22Rv1 (cell line): ENCODE data around the gene TLE3.

ENCODE experiments used
- H3K27ac ChIP-seq: fragments of 450-650 bp; 2 replicates; pipeline ENCODE4 v1.5.1; 2017
- ZFX ChIP-seq: fragments of 450-650 bp; IDR thresholded peaks from 2 replicates; pipeline ENCODE4 v1.6.1; 2017; ENCODE audit warnings: antibody characterized with exemption, borderline replicate concordance
- TF ChIP-seq, protein P1 (sequence below): fragments of 450-650 bp; IDR thresholded peaks from 2 replicates; pipeline ENCODE4 v1.5.1; 2017; ENCODE audit warnings: mild to moderate bottlenecking

Gene TLE3

DNA sequence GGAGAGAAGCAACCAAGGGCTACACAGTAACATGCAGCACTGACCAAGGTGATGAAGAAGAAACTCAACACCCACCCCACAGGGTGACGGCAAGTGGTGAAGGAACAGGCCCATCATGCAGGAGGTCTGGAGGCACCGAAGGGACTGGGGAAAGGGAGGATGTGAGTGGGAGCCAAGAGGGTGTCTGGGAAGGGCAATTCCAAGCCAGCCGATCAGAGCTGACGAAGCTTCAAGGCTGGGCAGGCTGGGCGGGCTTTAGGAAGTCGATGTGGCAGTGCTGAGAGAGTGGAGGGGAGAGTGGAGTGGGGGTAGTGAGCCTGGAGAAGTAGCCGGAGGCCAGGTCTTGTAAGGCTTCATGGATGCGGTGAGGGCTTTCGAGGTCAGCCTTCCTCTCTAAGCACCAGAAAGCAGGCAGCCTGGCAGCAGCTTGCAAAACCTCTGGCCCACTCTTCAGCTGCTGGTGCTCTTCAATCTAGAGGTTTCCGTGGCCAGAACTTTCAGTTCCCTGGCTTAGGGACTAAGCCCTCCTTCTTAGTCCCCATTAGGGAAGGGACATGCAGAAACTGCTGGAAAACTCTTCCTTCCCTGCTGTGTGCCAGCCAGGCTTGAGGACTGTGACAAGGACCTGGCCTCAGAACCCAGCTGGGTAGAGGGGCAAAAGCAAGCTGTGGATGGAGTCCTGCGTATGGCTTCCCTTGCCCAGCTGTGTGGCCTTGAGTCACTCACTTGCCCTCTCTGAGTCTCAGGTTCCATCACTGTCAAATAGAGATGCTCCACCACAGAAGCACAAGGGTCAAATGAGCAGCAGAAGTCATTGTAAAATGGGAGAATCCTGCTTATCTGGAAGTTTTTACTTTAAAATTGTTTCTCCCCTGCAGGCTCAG is 72.1 kb downstream of the TLE3 start:
- TF ChIP-seq ZFX, result no peak
- TF ChIP-seq, protein P1, sequence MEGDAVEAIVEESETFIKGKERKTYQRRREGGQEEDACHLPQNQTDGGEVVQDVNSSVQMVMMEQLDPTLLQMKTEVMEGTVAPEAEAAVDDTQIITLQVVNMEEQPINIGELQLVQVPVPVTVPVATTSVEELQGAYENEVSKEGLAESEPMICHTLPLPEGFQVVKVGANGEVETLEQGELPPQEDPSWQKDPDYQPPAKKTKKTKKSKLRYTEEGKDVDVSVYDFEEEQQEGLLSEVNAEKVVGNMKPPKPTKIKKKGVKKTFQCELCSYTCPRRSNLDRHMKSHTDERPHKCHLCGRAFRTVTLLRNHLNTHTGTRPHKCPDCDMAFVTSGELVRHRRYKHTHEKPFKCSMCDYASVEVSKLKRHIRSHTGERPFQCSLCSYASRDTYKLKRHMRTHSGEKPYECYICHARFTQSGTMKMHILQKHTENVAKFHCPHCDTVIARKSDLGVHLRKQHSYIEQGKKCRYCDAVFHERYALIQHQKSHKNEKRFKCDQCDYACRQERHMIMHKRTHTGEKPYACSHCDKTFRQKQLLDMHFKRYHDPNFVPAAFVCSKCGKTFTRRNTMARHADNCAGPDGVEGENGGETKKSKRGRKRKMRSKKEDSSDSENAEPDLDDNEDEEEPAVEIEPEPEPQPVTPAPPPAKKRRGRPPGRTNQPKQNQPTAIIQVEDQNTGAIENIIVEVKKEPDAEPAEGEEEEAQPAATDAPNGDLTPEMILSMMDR, result no peak
- no peak overlapping the region for H3K27ac ChIP-seq

GRCh38 chr15:70024521-70024920 is 73.2 kb downstream of the TLE3 start:
- no peak overlapping the region for H3K27ac ChIP-seq
- no peak for TF ChIP-seq ZFX
- TF ChIP-seq, protein P1, result no peak

GRCh38 chr15:70023769-70024491 is 73.8 kb downstream of the TLE3 start:
- no peak for TF ChIP-seq ZFX
- TF ChIP-seq, protein P1, result no peak

GRCh38 chr15:70023064-70023768 is 74.5 kb downstream of the TLE3 start:
- 0 out of 2 replicates have a peak overlapping the region, but pooled peaks have one; percentile 13 for H3K27ac ChIP-seq

More at GRCh38 chr15:70023769-70024491, 73.8 kb downstream of the TLE3 start:
- 0 out of 2 replicates have a peak overlapping the region, but pooled peaks have one; percentile 13 for H3K27ac ChIP-seq

GRCh38 chr15:70020229-70020628 is 77.5 kb downstream of the TLE3 start:
- no peak overlapping the region for H3K27ac ChIP-seq
- TF ChIP-seq, protein P1, result no peak
- no peak for TF ChIP-seq ZFX

More at GRCh38 chr15:70023064-70023768, 74.5 kb downstream of the TLE3 start:
- TF ChIP-seq, protein P1, result no peak
- no peak for TF ChIP-seq ZFX

- TF ChIP-seq, protein P1, result no peak
- no peak for TF ChIP-seq ZFX
- H3K27ac ChIP-seq, result no peak overlapping the region
These were observed 78.8 kb downstream of the TLE3 start for GRCh38 chr15:70018646-70019600.
